Measurements from ENCODE around the gene SUSD1.

- TF ChIP-seq, protein P1, sequence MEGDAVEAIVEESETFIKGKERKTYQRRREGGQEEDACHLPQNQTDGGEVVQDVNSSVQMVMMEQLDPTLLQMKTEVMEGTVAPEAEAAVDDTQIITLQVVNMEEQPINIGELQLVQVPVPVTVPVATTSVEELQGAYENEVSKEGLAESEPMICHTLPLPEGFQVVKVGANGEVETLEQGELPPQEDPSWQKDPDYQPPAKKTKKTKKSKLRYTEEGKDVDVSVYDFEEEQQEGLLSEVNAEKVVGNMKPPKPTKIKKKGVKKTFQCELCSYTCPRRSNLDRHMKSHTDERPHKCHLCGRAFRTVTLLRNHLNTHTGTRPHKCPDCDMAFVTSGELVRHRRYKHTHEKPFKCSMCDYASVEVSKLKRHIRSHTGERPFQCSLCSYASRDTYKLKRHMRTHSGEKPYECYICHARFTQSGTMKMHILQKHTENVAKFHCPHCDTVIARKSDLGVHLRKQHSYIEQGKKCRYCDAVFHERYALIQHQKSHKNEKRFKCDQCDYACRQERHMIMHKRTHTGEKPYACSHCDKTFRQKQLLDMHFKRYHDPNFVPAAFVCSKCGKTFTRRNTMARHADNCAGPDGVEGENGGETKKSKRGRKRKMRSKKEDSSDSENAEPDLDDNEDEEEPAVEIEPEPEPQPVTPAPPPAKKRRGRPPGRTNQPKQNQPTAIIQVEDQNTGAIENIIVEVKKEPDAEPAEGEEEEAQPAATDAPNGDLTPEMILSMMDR (IDR thresholded peaks at IDR 0.05): no peak
- TF ChIP-seq POLR2A (IDR thresholded peaks at IDR 0.05): no peak
Measured at GRCh38 chr9:112069318-112070169, 105.6 kb downstream of the SUSD1 start.
